ENCODE results near the gene SH2D5. TPM values are rescaled to one million over a fixed set of nuclear protein-coding genes. Genes with fewer than 3 reads are reported as not detected.

The SH2D5 gene
- total and polyA plus RNA-seq, 2 donors (not counting 3 experiments of a cell fraction or from before 2014, with no cell fraction given), result 0.23 to 1.0 TPM

GRCh38 chr1:20751462-20751990, 19.0 kb upstream of the SH2D5 start:
- intact Hi-C loops (cut with micrococcal nuclease) (no loop called here), dilution Hi-C loops (cut with MboI; ENCODE audit: extremely low pct_ligation_motif_present, low sequenced_read_pairs) (no loop called here)
- ChIA-PET POLR2A (interaction anchor here (0.5 kb wide), 1 partner anchor 430 kb away, joined by 3 read pairs; no protein-coding TSS in a partner anchor), CTCF (interaction anchor here (0.8 to 1.1 kb wide), 2 partner anchors 28 to 444 kb away, joined by 3 to 5 read pairs; no protein-coding TSS in a partner anchor)
- H3K4me1 ChIP-seq (ENCODE audit: control insufficient read depth, extremely low read depth, insufficient read depth, low read length), result no peaks in the 10 kb centered on the region
- TF ChIP-seq POLR2AphosphoS5 (IDR thresholded peaks at IDR 0.05; ENCODE audit: insufficient read depth, low read depth, low read length) (no peak), JUN (IDR thresholded peaks at IDR 0.05; ENCODE audit: borderline replicate concordance, insufficient read depth, insufficient read length, low read depth) (no peak), CTCF (IDR thresholded peaks at IDR 0.05; ENCODE audit: extremely low read depth in 1 of 2, insufficient read depth in 1 of 2, low read depth in 1 of 2, low read length in 2 of 2) (no peak), MYC (IDR thresholded peaks at IDR 0.05; ENCODE audit: low read depth, low read length) (no peak), POLR2A (IDR thresholded peaks at IDR 0.05; ENCODE audit: low read depth, low read length) (no peak), GATA2 (IDR thresholded peaks at IDR 0.05; ENCODE audit: insufficient read depth, insufficient read length, low read depth, low read length) (no peak), FOS (IDR thresholded peaks at IDR 0.05; ENCODE audit: borderline replicate concordance, insufficient read depth, low read length) (no peak), MAX (IDR thresholded peaks at IDR 0.05; ENCODE audit: insufficient read depth, insufficient read length) (no peak), EZH2 (IDR thresholded peaks at IDR 0.05; ENCODE audit: borderline replicate concordance, low read depth, low read length, severe bottlenecking) (no peak)
- BruUV-seq (replicated peaks), result no TSS peak
- H3K79me2 ChIP-seq (ENCODE audit: control insufficient read depth, insufficient read depth, low read length), result peaks cover 7% of the 10 kb centered on the region
- peaks cover 19 to 37% of the 10 kb centered on the region in 2 experiments for H3K36me3 ChIP-seq (ENCODE audit: control insufficient read depth in 2 of 2, extremely low read depth in 1 of 2, insufficient read depth in 2 of 2, low read length in 2 of 2)
- H4K20me1 ChIP-seq (replicated peaks; ENCODE audit: control insufficient read depth, extremely low read depth, insufficient read depth, low read length), result no peaks in the 10 kb centered on the region
- no peak overlapping the region for H3K4me3 ChIP-seq (replicated peaks in 1 of 3; ENCODE audit: insufficient read depth in 1 of 3, low read depth in 1 of 3, low read length in 3 of 3)
- H2AFZ ChIP-seq (ENCODE audit: low read depth, low read length), result no peak overlapping the region
- DNase-seq (ENCODE audit: low read depth, low spot score), result no peak
- H3K9me3 ChIP-seq (replicated peaks; ENCODE audit: control insufficient read depth, insufficient read depth, low read length), result no peaks in the 10 kb centered on the region
- no peak overlapping the region for H3K4me2 ChIP-seq (ENCODE audit: insufficient read depth, low read length)
- H3K9ac ChIP-seq (replicated peaks; ENCODE audit: extremely low read depth, insufficient read depth, low read length), result no peak overlapping the region
- FAIRE-seq, result no peak
- H3K27ac ChIP-seq (ENCODE audit: insufficient read depth, low read depth, low read length), result no peak overlapping the region
- no peaks in the 10 kb centered on the region for H3K27me3 ChIP-seq (ENCODE audit: control insufficient read depth in 2 of 2, insufficient read depth in 2 of 2, low read length in 2 of 2)
- no peaks in the 10 kb centered on the region for H3K9me1 ChIP-seq (replicated peaks; ENCODE audit: control insufficient read depth, extremely low read depth, insufficient read depth, low read length)

Data from endothelial cell of umbilical vein (primary cell).